Lower leg skin (tissue), 3 donors: ENCODE data around the gene PGP.

Experiments used
- POLR2A ChIP-seq, 2 donors: fragments of 450-650 bp; IDR thresholded peaks; one replicate each; pipeline ENCODE4 v1.6.1; 2016 to 2017; ENCODE audit warnings: antibody characterized with exemption in 2 of 2, mild to moderate bottlenecking in 1 of 2, moderate library complexity in 1 of 2
- TF ChIP-seq, protein P1 (sequence below), 3 donors: fragments of 450-650 bp; IDR thresholded peaks; one replicate each; pipeline ENCODE4 v1.5.1; 2016; ENCODE audit warnings: antibody characterized with exemption in 3 of 3, mild to moderate bottlenecking in 3 of 3, moderate library complexity in 2 of 3

DNA sequence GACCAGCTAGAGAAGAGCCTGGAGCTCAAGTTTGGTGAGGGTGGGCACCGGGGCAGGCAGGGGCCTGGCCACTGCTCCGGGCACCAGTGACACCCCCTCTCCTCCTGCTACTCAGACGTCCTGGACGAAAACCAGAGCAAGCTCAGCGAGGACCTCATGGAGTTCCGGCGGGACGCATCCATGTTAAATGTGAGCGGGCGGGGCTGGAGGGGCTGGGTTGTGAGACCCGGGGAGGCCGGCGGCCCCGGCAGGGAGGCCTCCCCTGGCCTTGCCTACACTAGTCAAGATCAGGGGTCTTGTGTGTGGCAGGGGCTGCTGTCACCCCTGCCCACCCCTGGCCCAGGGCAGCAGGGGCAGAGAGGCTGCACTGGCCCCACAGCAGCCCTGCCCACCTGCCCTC, 41.3 kb downstream of the PGP start:
- TF ChIP-seq, protein P1, sequence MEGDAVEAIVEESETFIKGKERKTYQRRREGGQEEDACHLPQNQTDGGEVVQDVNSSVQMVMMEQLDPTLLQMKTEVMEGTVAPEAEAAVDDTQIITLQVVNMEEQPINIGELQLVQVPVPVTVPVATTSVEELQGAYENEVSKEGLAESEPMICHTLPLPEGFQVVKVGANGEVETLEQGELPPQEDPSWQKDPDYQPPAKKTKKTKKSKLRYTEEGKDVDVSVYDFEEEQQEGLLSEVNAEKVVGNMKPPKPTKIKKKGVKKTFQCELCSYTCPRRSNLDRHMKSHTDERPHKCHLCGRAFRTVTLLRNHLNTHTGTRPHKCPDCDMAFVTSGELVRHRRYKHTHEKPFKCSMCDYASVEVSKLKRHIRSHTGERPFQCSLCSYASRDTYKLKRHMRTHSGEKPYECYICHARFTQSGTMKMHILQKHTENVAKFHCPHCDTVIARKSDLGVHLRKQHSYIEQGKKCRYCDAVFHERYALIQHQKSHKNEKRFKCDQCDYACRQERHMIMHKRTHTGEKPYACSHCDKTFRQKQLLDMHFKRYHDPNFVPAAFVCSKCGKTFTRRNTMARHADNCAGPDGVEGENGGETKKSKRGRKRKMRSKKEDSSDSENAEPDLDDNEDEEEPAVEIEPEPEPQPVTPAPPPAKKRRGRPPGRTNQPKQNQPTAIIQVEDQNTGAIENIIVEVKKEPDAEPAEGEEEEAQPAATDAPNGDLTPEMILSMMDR (IDR thresholded peaks at IDR 0.05), result no peak
- no peak for TF ChIP-seq POLR2A (IDR thresholded peaks at IDR 0.05)
